ENCODE results near the gene CDK3.
A peak's percentile ranks its signal among the peaks of the same experiment; 100 is the strongest.
"Not testable (repeated sequence)": the region's sequence is repeated elsewhere in the genome, so short reads cannot be mapped to it uniquely, and the experiment has no call there.

DNA sequence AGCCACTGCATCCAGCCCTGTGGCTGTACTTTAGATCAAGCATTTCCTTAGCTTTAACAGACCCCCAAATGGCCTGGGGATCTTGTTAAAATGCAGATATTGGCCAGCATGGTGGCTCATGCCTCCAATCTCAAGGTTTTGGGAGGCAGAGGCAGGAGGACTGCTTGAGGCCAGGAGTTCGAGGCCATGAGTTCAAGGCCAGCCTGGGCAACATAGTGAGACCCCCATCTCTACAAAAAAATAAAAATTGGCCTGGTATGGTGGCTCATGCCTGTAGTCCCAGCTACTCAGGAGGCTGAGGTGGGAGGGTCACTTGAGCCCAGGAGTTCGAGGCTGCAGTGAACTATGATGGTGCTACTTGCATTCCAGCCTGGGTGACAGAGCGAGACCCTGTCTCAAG, 42.2 kb downstream of the CDK3 start:
- TF ChIP-seq, protein P1, sequence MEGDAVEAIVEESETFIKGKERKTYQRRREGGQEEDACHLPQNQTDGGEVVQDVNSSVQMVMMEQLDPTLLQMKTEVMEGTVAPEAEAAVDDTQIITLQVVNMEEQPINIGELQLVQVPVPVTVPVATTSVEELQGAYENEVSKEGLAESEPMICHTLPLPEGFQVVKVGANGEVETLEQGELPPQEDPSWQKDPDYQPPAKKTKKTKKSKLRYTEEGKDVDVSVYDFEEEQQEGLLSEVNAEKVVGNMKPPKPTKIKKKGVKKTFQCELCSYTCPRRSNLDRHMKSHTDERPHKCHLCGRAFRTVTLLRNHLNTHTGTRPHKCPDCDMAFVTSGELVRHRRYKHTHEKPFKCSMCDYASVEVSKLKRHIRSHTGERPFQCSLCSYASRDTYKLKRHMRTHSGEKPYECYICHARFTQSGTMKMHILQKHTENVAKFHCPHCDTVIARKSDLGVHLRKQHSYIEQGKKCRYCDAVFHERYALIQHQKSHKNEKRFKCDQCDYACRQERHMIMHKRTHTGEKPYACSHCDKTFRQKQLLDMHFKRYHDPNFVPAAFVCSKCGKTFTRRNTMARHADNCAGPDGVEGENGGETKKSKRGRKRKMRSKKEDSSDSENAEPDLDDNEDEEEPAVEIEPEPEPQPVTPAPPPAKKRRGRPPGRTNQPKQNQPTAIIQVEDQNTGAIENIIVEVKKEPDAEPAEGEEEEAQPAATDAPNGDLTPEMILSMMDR (IDR thresholded peaks at IDR 0.05 in 2 of 3, conservative IDR thresholded peaks at IDR 0.05 in 1 of 3; ENCODE audit: insufficient read depth in 2 of 3, low read depth in 1 of 3, low read length in 3 of 3) = not testable (repeated sequence)
- TF ChIP-seq CEBPB (tag; IDR thresholded peaks at IDR 0.05); ELF4 (CRISPR knock-in tag; IDR thresholded peaks at IDR 0.05); HCFC1 (IDR thresholded peaks at IDR 0.05; ENCODE audit: low read depth, low read length); POLR2A (conservative IDR thresholded peaks at IDR 0.05); FOXK2 (conservative IDR thresholded peaks at IDR 0.05 in 1 of 2, IDR thresholded peaks at IDR 0.05 in 1 of 2; ENCODE audit: low read depth in 2 of 2); NFRKB (IDR thresholded peaks at IDR 0.05; ENCODE audit: low read depth): not testable (repeated sequence)
- TF ChIP-seq, protein P2, sequence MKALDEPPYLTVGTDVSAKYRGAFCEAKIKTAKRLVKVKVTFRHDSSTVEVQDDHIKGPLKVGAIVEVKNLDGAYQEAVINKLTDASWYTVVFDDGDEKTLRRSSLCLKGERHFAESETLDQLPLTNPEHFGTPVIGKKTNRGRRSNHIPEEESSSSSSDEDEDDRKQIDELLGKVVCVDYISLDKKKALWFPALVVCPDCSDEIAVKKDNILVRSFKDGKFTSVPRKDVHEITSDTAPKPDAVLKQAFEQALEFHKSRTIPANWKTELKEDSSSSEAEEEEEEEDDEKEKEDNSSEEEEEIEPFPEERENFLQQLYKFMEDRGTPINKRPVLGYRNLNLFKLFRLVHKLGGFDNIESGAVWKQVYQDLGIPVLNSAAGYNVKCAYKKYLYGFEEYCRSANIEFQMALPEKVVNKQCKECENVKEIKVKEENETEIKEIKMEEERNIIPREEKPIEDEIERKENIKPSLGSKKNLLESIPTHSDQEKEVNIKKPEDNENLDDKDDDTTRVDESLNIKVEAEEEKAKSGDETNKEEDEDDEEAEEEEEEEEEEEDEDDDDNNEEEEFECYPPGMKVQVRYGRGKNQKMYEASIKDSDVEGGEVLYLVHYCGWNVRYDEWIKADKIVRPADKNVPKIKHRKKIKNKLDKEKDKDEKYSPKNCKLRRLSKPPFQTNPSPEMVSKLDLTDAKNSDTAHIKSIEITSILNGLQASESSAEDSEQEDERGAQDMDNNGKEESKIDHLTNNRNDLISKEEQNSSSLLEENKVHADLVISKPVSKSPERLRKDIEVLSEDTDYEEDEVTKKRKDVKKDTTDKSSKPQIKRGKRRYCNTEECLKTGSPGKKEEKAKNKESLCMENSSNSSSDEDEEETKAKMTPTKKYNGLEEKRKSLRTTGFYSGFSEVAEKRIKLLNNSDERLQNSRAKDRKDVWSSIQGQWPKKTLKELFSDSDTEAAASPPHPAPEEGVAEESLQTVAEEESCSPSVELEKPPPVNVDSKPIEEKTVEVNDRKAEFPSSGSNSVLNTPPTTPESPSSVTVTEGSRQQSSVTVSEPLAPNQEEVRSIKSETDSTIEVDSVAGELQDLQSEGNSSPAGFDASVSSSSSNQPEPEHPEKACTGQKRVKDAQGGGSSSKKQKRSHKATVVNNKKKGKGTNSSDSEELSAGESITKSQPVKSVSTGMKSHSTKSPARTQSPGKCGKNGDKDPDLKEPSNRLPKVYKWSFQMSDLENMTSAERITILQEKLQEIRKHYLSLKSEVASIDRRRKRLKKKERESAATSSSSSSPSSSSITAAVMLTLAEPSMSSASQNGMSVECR (CRISPR knock-in tag; IDR thresholded peaks at IDR 0.05) = not testable (repeated sequence)
- TF ChIP-seq ZNF121 (CRISPR knock-in tag; conservative IDR thresholded peaks at IDR 0.05) (0 out of 2 replicates have a peak, but pooled peaks have one; percentile 26), SUPT5H (IDR thresholded peaks at IDR 0.05) (peak; percentile 14; the same call in 1 of the 2 replicates)
- TF ChIP-seq, protein P3, sequence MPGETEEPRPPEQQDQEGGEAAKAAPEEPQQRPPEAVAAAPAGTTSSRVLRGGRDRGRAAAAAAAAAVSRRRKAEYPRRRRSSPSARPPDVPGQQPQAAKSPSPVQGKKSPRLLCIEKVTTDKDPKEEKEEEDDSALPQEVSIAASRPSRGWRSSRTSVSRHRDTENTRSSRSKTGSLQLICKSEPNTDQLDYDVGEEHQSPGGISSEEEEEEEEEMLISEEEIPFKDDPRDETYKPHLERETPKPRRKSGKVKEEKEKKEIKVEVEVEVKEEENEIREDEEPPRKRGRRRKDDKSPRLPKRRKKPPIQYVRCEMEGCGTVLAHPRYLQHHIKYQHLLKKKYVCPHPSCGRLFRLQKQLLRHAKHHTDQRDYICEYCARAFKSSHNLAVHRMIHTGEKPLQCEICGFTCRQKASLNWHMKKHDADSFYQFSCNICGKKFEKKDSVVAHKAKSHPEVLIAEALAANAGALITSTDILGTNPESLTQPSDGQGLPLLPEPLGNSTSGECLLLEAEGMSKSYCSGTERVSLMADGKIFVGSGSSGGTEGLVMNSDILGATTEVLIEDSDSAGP (CRISPR knock-in tag; IDR thresholded peaks at IDR 0.05) = not testable (repeated sequence)

All from K562 (cell line).